GM19452 (cell line): ENCODE measurements around the gene UBE2H.

Experiments used
- ATAC-seq: cut with Tn5 transposase; IDR thresholded peaks from one replicate; pipeline ENCODE4 v1.9.1; 2021; ENCODE audit not compliant: unreplicated experiment

Gene UBE2H

DNA sequence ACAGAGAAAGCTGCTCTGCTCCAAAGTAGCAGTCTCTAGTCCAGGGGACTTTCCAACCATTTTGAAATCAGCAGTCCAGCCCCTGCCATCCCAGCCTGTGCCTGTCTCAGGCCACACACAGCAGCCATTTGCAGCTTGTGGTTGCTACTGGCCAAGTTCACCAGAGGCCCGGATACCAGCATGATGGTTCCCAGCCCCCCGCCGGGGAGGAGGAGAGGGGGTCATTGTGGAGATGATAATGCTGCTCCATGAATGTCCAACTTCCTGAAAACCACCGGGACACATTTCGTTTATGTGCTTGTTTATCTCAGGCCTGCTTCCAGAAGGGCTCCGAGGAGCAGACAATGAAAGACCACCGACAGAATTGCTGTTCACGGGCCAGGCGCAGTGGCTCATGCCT is 160.0 kb downstream of the UBE2H start:
- no peak for ATAC-seq

DNA sequence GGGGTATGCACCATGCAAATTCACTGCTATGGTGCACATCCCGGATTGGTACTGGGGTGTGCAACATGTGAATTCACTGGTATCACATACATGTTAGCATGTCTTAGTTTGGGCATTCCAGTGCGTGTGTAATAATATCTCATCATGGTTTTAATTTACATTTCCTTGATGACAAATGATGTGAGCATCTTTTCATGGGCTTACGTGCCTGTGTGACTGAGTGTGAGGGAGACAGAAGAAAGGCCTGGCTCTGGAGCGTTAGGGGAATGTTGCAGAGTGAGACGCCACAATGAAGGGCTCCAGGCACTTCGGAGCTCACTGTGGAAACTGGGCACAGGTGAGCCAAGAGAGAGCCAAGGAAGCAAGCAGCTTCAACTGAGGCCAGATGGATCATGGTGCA is 162.6 kb downstream of the UBE2H start:
- no peak for ATAC-seq

DNA sequence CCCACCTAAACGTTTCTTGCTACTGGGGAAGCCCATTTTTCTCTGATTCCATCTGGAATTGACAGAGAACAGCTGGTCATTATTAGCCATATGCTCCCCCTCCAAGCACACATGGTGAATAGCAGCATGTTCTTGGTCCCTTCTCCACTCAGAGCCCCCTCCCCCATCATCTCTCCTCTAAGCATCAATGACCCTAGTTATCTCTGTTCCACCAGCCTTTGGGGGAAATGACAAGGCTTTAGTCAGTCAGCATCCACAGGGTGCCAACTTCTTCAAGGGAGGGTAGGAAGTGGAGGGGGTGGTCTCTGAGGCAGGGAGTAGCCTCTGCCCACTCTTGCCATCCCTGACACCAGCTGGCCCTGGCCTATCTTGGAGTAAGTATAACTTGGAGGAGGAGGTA is 163.1 kb downstream of the UBE2H start:
- ATAC-seq: no peak

DNA sequence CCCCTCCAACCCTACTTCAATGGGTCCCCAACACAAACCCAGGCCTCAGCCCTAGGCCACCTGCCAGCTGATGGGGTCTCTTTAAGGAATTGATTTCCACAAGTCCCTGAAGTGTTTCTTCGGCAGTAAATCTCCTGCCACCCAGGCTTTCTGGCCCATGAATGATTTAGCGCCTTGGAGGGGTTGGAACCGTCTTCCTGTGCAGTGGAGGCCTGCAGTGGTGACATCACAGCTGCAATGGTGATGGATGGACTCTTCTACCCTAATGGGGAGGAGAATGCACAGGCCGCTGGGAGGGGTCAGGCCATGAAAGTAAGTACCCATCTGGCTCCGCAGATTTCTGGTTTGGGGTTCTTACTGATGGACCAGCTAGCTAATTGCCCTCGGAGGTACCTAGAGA is 163.8 kb downstream of the UBE2H start:
- ATAC-seq: no peak

DNA sequence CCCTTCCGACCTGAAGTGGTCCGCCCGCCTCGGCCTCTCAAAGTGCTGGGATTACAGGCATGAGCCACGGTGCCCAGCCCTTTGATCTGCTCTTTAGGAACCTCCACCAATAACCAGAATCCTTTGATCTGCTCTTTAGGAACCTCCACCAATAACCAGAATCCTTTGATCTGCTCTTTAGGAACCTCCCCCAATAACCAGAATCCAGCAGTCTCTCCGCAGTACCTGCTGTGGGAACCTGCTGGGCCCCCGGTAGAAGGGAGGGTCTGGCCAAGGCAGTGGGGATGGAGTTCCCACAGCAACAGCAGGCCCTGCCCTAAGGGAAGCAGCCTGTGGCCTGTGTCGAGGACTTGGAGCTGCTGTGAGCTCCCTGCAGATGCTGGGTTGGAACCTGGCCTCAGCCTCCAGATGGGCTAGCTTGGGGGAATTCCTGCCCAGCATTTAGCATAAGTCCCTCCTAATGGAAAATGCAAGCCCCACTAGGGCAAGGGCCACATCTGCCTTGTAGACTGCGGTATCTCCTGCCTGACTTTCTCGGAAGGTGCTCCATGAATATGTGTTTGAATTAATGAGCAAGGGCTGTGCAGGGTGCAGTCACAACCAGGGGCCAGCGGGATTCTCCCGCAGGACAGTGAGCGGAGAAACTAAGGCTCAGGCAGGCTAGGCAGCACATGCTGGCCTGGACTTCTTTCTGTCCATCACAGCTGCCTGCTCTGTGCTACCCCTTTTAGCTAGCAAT is 165.8 kb downstream of the UBE2H start:
- ATAC-seq: no peak

DNA sequence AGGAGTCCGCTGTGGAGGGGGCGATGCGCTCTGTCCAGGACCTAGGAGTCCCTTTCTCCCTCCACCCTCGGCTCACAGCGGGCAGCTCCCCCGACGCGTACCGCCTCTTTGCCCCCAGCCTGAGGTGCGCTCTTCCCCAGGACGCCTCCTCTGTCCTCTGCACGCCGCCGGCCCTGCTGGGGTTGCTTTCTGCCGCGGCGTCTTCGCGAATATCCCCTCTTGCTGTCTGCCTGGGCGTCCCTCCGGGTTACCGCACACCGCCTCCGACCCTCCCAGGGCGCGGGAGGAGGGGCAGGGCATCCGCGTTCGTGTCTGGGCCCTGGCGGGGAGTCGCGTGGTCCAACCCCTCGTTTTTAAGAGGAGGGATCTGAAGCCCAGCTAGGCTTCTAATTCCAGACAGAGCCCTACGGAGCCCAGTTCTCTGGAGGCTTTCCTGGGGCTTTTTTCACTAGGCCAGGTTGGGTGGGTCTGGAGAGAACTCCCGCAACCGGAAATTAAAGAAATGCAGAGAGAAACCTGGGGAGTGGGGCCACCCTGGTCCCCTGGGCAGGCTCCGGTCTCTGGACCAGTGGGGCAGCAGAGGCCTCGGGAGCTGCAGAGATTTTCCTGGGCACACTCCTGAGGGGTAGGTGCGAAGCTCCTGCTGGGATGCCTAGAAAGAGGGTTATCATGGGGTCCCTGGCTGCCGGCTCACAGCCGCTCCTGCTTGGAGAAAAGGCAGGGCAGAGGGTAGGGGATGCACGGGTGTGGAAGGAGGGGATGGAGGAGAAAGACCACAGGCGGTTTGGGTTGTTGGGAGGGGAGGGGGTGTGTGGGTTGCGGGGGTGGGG is 166.9 kb downstream of the UBE2H start:
- ATAC-seq: no peak

DNA sequence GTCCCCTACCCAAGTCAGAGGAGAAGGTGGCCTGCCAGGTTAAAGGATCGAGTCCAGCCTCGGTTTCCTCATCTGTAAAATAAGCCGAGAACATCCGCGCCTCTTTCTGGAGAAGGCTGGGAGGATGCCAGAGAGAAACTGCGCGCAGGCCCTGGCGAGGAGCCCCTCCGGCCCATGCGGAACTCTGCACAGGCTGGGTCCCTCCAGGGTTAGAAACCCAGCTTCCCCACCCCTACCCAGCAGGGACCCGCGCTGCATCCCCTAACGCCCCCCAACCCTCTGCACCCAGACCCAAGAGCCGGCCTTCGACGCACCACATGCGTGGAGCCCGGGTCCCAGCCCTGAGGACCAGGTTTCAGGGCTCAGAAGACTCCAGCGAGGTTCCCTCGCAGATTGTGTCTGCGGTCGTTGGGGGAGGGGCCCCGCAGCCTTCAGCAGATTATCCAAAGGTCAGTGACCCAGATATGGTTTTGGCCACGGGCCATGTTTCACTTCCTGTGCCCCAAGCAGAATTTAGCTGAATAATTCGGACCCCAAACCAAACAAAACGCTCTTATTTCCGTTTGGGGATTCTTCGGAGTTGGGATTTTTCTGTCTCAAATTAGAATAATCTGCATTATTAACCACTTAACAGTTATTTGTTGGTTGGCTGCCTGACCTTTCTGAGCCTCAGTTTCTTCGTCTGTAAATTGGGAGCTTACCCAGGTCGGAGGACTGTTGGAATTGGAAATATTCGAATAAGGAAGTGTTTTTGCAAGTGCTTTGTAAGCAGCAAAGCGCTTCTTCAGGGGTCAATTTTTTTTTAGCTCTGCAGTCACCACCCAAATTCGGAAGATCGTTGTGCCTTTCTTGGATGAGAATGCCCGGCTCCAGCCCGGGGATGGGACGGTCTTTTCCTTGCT is 167.7 kb downstream of the UBE2H start:
- ATAC-seq: no peak

DNA sequence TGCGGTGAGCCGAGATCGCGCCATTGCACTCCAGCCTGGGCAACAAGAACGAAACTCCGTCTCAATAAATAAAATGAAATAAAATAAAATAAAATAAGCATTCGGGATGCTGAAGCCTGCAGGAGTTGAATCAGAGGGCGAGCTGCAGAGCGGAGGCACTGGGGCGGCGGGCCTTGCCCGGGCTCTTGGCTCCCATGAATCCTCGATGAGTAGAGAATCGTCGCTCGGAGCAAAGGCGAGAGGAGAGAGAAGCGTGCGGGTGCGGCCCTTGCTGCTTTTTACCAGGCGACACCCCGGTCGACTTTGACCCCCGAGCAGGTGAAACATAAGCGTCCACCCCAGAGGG is 168.3 kb downstream of the UBE2H start:
- ATAC-seq: no peak

DNA sequence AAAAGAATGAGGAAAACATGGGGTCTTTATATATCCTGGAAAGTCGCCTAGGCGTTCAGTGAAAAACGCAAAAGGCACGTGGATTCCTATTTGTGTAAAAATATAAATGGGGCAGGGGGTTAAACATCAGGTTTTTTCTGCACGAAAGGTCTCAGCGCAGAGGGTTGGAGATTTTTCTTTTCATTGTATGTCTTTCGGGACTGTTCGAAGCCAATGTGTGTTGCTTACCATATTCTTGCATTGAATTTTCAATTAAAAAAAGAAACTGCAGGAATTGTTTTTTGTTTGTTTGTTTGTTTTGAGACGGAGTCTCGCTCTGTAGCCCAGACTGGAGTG is 169.2 kb downstream of the UBE2H start:
- no peak for ATAC-seq

DNA sequence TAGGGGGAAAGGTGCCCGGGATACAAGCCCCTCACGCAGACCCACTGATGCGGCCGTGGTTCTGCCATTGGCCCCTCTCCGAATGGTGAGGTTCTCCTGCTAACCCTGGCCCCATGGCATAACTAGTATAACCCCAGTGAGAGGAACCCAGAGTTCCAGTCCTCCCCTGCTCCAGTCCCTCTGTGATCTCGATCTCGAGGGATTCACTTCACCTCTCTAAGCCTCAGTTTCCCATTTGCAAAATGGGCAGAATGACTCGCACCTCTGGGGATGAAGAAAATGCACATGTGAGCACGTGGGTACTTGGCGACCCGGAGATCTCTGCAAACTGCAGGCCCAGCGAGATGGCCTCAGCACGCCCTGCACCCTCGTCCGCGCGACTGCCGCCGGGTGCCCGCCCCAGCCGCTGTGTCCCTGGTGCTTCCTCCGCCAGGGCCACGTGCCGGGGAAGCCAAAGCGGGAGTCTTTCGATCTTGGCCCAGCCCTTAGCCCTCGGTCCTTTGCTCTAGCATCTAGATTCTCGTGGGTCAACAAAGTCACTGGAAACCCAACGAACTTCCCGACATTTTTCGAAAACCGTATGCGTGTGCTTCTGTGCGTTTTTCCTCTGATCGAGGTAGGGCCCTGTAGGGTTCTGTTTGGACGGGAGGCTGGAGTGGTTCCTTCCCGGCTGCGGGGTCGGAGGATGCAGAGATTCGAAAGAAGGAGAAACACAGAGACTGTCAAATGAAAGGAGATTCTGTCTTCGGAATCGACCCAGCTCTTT is 169.8 kb downstream of the UBE2H start:
- ATAC-seq: no peak

DNA sequence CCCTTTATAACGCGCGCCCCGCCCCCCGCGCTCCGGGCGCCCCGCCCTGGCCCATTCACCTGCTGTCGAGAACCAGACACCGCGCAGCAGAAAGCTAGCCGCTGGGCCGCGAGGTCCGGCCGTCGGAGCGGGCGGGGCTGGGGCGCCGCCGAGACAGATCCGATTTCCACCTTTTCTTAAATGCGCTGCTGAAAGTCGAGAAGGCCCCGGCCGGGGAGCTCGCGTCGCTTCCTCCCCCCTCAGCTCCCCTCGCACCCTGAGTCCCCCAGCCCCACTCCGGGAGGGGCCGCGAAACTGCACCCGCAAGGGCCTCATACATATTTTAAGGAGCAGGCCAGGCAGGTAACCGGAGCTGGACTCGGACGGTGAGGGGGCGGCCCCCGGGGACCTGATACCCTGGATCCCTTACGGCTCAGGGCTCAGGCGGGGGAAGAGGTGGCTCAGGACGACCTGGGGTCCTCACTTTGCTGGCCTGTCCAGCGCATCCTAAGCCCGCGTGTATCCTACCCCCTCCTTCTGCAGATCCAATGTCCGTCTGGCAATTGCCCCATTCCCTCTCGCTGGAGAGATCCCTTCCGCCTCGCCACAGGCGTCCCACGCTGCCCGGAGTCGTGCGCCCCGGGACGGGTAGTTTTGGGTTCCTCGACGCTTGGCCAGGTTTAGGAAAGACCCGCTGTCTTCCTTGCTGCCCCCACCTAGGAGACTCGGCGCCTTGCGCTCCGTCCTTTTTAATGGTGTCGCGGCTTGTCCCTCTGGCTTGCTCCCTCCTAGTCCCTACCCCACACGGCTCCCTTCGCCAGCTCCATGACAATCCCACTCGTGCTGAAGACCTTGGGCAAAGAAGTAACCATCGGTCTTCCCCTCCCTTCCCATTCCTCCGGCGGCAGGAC is 170.6 kb downstream of the UBE2H start:
- no peak for ATAC-seq

DNA sequence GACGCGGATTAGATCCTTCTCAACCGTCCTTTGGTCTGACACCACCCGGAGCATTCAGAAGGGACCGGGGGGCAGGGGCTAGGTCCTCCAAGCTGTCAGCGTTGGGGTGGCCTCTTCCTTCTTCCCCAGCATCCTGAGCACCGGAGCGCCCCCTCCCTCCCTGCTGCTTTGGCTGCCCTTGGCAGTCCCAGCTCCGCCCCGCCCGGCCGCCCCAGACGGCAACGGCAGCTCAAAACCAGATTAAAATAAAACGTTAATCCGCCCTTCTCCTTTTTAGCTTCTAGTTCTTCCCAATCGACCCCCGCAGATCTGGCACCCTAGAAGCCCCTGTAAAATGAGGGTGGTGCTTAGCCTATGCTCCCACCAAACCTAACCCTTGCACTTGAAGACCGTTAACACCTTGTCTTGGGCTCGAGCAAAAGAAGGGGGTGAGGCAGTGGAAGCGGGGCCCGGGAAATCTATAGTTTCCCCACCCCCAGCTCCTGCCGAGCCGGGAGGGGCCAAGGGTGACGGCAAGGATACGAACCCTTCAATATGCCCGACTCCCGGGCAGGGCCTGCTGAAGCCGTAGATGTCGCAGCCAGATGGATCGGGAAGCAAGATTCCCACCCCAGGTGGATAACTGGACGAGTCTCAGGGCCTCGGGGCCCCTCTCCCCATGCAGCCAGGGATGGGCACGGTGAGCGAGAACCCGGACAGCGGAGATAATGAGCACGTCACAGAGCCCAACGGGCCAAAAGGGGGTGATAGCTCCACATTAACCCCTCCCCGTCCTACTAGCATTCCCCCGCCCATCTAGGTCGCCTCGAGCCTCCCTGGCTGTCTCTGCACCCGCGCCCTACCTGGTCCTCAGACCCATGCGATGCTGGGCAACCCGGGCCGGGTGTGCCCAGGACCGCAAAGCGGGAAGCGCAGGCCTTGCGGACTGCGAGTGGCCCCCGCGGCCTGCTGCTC is 171.5 kb downstream of the UBE2H start:
- ATAC-seq: no peak
